Endothelial cell of umbilical vein (primary cell): ENCODE data around the gene SSNA1. TPM values are rescaled to one million over a fixed set of nuclear protein-coding genes. Genes with fewer than 3 reads are reported as not detected.

Experiments
- BruUV-seq: library from RNA; stranded (reverse); fragments of 400-500 nt; replicated peaks from 2 replicates; lab custom pipeline; 2021; lab: Mats Ljungman, UMichigan
- CTCF ChIA-PET: fragments of 300-600, 350-600 bp; sonication (Branson Sonifier 250); formaldehyde crosslinking; loops from one replicate; lab custom pipeline; 2021; ENCODE audit warnings: antibody characterized with exemption, inconsistent platforms; lab: Charles Lee
- POLR2A ChIA-PET: fragments of 300-600, 350-600 bp; sonication (Branson Sonifier 250); formaldehyde crosslinking; loops from one replicate; lab custom pipeline; 2021; ENCODE audit warnings: antibody characterized with exemption, inconsistent platforms; lab: Charles Lee
- DNase-seq: peaks from one replicate; pipeline ENCODE4 v3.0.0-alpha.2; 2011; ENCODE audit warnings: low read depth, low spot score
- FAIRE-seq: peaks from 2 replicates; lab custom pipeline; 2011; peaks lifted over from hg19 to GRCh38; lab: Jason Lieb, UNC
- H2AFZ ChIP-seq: 2 replicates; pipeline ENCODE4 v1.6.0; 2012; ENCODE audit warnings: low read depth, low read length, control low read depth, inconsistent platforms
- H3K27ac ChIP-seq: 2 replicates; pipeline ENCODE4 v1.5.1; 2011; ENCODE audit warnings: low read depth, mild to moderate bottlenecking, control low read depth, low read length, moderate library complexity; ENCODE audit not compliant: insufficient read depth
- H3K27me3 ChIP-seq, 2 experiments: 2 replicates each; pipeline versions ENCODE4 v1.6.0 to v1.6.1; 2011; ENCODE audit warnings: low read length in 2 of 2, mixed read lengths in 1 of 2; ENCODE audit not compliant: control insufficient read depth in 2 of 2, insufficient read depth in 2 of 2
- H3K36me3 ChIP-seq, 2 experiments: 2 replicates in 1 of 2; 3 replicates in 1 of 2; pipeline ENCODE4 v1.5.1; 2011; ENCODE audit warnings: low read length in 2 of 2, mild to moderate bottlenecking in 1 of 2, moderate library complexity in 1 of 2; ENCODE audit not compliant: control insufficient read depth in 2 of 2, insufficient read depth in 2 of 2; ENCODE audit errors: extremely low read depth in 1 of 2
- H3K4me1 ChIP-seq: 3 replicates; pipeline ENCODE4 v1.5.1; 2011; ENCODE audit warnings: mild to moderate bottlenecking, low read length; ENCODE audit not compliant: control insufficient read depth, insufficient read depth; ENCODE audit errors: extremely low read depth
- H3K4me2 ChIP-seq: 2 replicates; pipeline ENCODE4 v1.6.1; 2011; ENCODE audit warnings: low read length, control low read depth, mixed read lengths; ENCODE audit not compliant: insufficient read depth
- H3K4me3 ChIP-seq, 3 experiments: fragments of 200-600 bp in 1 of 3; sonication (generic), shearing (Covaris generic) in 1 of 3; replicated peaks in 1 of 3; 2 replicates each; pipeline ENCODE4 v1.5.1; 2011 to 2016; ENCODE audit warnings: control low read depth in 3 of 3, low read length in 3 of 3, mild to moderate bottlenecking in 2 of 3, inconsistent platforms in 1 of 3, low read depth in 1 of 3, moderate library complexity in 1 of 3; ENCODE audit not compliant: insufficient read depth in 1 of 3
- H3K79me2 ChIP-seq: 2 replicates; pipeline ENCODE4 v1.6.0; 2012; ENCODE audit warnings: low read length, inconsistent platforms; ENCODE audit not compliant: control insufficient read depth, insufficient read depth
- H3K9ac ChIP-seq: replicated peaks from 2 replicates; pipeline ENCODE3; 2011; ENCODE audit warnings: low read length, control low read depth; ENCODE audit not compliant: insufficient read depth; ENCODE audit errors: extremely low read depth
- H3K9me1 ChIP-seq: replicated peaks from 3 replicates; pipeline ENCODE4 v1.6.0; 2011; ENCODE audit warnings: mild to moderate bottlenecking, low read length; ENCODE audit not compliant: control insufficient read depth, insufficient read depth; ENCODE audit errors: extremely low read depth
- H3K9me3 ChIP-seq: replicated peaks from 2 replicates; pipeline ENCODE4 v1.5.1; 2012; ENCODE audit warnings: low read length, inconsistent platforms; ENCODE audit not compliant: control insufficient read depth, insufficient read depth
- H4K20me1 ChIP-seq: replicated peaks from 2 replicates; pipeline ENCODE3; 2011; ENCODE audit warnings: mild to moderate bottlenecking, low read length; ENCODE audit not compliant: control insufficient read depth, insufficient read depth; ENCODE audit errors: extremely low read depth
- CTCF ChIP-seq, 2 donors: IDR thresholded peaks; 1 replicate in 1 of 2; 2 replicates in 1 of 2; pipeline ENCODE4 v1.5.1; 2011; ENCODE audit warnings: low read length in 2 of 2, mild to moderate bottlenecking in 2 of 2, moderate library complexity in 2 of 2, control low read depth in 1 of 2, inconsistent platforms in 1 of 2, low read depth in 1 of 2; ENCODE audit not compliant: insufficient read depth in 1 of 2; ENCODE audit errors: extremely low read depth in 1 of 2
- EZH2 ChIP-seq: IDR thresholded peaks from 2 replicates; pipeline ENCODE4 v1.6.1; 2012; ENCODE audit warnings: borderline replicate concordance, low read depth, mild to moderate bottlenecking, moderate library complexity, low read length, inconsistent platforms; ENCODE audit not compliant: severe bottlenecking
- FOS ChIP-seq: IDR thresholded peaks from 2 replicates; pipeline ENCODE4 v1.6.1; 2011; ENCODE audit warnings: mild to moderate bottlenecking, low read length, moderate library complexity, borderline replicate concordance; ENCODE audit not compliant: insufficient read depth
- GATA2 ChIP-seq: IDR thresholded peaks from 2 replicates; pipeline ENCODE4 v1.7.0; 2011; ENCODE audit warnings: low read depth, mild to moderate bottlenecking, moderate library complexity, mixed read lengths, low read length; ENCODE audit not compliant: insufficient read length, insufficient read depth
- JUN ChIP-seq: IDR thresholded peaks from 2 replicates; pipeline ENCODE4 v1.6.1; 2011; ENCODE audit warnings: borderline replicate concordance, low read depth; ENCODE audit not compliant: insufficient read length, insufficient read depth
- MAX ChIP-seq: IDR thresholded peaks from 2 replicates; pipeline ENCODE4 v1.6.1; 2011; ENCODE audit not compliant: insufficient read depth, insufficient read length
- MYC ChIP-seq: IDR thresholded peaks from one replicate; pipeline ENCODE4 v1.6.1; 2011; ENCODE audit warnings: mild to moderate bottlenecking, low read depth, low read length
- POLR2AphosphoS5 ChIP-seq: IDR thresholded peaks from 2 replicates; pipeline ENCODE4 v1.6.1; 2012; ENCODE audit warnings: low read depth, mild to moderate bottlenecking, control low read depth, low read length, moderate library complexity; ENCODE audit not compliant: insufficient read depth
- dilution Hi-C: fragments of 300-500 bp; cut with MboI; formaldehyde crosslinking; loops from one replicate; pipeline ENCODE4 v1.15.0; 2019; ENCODE audit warnings: low sequenced_read_pairs; ENCODE audit not compliant: extremely low pct_ligation_motif_present
- intact Hi-C: fragments of 100-400 bp; cut with micrococcal nuclease; formaldehyde crosslinking; loops from one replicate; pipeline ENCODE4 v1.10.0; 2022
- polyA plus RNA-seq, 4 experiments: library from polyadenylated mRNA; depleted of rRNA in 3 of 4; stranded (reverse) in 3 of 4; unstranded in 1 of 4; fragments of >200 nt; gene quantifications; 2 replicates each; pipeline versions ENCODE4 v1.2.1 to v1.2.3, GENCODE V29; 2011 to 2012; ENCODE audit warnings: missing spikeins in 1 of 4
- total RNA-seq: library from RNA; stranded (reverse); gene quantifications from 2 replicates; pipeline ENCODE4 v1.2.3, GENCODE V29; 2021

SSNA1 gene
- total and polyA plus RNA-seq, 2 donors (not counting 3 experiments of a cell fraction or from before 2014, with no cell fraction given), result 89.0 to 146 TPM

- no peaks in the 10 kb centered on the region for H3K79me2 ChIP-seq
- H3K27me3 ChIP-seq, result peaks cover 31 to 32% of the 10 kb centered on the region in 2 experiments
- DNase-seq, result no peak
- H3K27ac ChIP-seq, result no peak overlapping the region
- no peaks in the 10 kb centered on the region for H3K9me1 ChIP-seq
- dilution Hi-C loops (no loop called here), intact Hi-C loops (no loop called here)
- ChIA-PET CTCF (interaction anchor here (1.0 to 1.1 kb wide), 2 partner anchors 36 to 47 kb away, joined by 3 read pairs; partner anchors contain the start of genes ANAPC2 and SSNA1), POLR2A (no interaction called here)
- H2AFZ ChIP-seq, result no peak overlapping the region
- H3K4me2 ChIP-seq, result no peak overlapping the region
- no peak overlapping the region for H3K9ac ChIP-seq
- no peaks in the 10 kb centered on the region for H3K9me3 ChIP-seq
- no peak overlapping the region for H3K4me3 ChIP-seq
- no peaks in the 10 kb centered on the region for H3K36me3 ChIP-seq
- H3K4me1 ChIP-seq, result no peaks in the 10 kb centered on the region
- no peaks in the 10 kb centered on the region for H4K20me1 ChIP-seq
- TF ChIP-seq MYC (no peak), POLR2AphosphoS5 (no peak), FOS (no peak)
- BruUV-seq, result no TSS peak
- no peak for FAIRE-seq
Observed at GRCh38 chr9:137141050-137141810, 47.2 kb upstream of the SSNA1 start.

DNA sequence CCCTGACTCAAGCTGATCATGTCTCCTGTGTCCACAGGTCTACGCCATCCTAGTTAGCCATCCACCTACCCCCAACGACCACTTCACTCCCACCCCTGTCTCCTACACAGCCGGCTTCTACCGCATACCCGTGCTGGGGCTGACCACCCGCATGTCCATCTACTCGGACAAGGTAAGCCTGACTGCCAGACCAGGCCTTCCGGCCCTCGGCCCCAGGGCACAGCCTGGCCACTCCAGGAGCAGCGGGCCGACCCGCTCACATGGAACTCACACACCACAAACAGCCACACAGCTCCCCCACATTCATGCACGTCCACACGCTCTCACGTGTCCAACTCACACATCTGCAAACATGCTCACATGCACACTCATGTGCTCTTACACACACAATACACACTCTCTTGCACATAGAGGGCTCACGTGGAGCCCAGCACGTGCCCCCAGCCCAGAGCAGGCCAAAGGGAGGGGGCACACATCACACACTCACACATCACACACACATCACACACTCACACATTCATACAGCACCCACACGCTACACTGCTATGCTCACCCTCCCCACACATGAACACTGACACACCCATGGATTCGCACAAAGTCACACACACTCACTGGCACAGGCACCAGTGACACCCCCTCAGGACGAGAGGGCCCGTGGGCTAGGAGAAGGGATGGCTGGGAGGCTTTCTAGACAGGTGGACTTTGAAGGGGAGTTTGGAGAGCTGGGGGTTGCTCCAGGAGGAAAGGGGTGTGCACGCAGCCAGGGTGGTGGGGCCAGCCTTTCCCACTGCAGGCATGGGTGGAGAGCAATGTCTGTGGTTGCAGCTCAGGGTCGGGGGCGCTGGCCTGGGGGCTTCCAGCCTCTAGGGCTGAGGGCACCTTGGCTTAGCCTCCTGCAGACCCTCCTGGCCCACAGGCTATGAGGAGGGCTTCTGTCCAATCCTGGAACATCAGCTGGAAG is 46.2 kb upstream of the SSNA1 start:
- Histone ChIP-seq H3K4me1 (no peaks in the 10 kb centered on the region), H3K4me2 (no peak overlapping the region), H3K9me3 (no peaks in the 10 kb centered on the region), H3K36me3 (no peaks in the 10 kb centered on the region), H3K9me1 (no peaks in the 10 kb centered on the region), H2AFZ (no peak overlapping the region), H3K79me2 (no peaks in the 10 kb centered on the region), H3K27ac (no peak overlapping the region), H3K9ac (no peak overlapping the region), H3K4me3 (no peak overlapping the region), H4K20me1 (no peaks in the 10 kb centered on the region), H3K27me3 (peaks cover 26 to 28% of the 10 kb centered on the region in 2 experiments)
- intact Hi-C loops, result no loop called here
- FAIRE-seq (no peak), DNase-seq (no peak)
- TF ChIP-seq MAX (no peak), EZH2 (no peak), GATA2 (no peak), JUN (no peak), CTCF (IDR thresholded peaks at IDR 0.05; ENCODE audit: extremely low read depth in 1 of 2, insufficient read depth in 1 of 2, low read depth in 1 of 2, low read length in 2 of 2) (no peak)
- dilution Hi-C loops, result no loop called here
- POLR2A ChIA-PET, result no interaction called here
- no TSS peak for BruUV-seq
- CTCF ChIA-PET, result no interaction called here
